Osteocyte (in vitro differentiated cells): Measurements from ENCODE around the gene FSTL4. TPM values are rescaled to one million over a fixed set of nuclear protein-coding genes. Genes with fewer than 3 reads are reported as not detected.
A peak's percentile ranks its signal among the peaks of the same experiment; 100 is the strongest.

Experiments
- DNase-seq: peaks from one replicate; pipeline ENCODE4 v3.0.0; 2021; ENCODE audit warnings: mixed read lengths; ENCODE audit not compliant: unreplicated experiment; ENCODE audit errors: extremely low spot score
- H3K27ac Mint-ChIP-seq: one replicate; pipeline ENCODE4 v1.8.0; 2021; ENCODE audit warnings: mild to moderate bottlenecking, mixed read lengths; ENCODE audit not compliant: unreplicated experiment
- H3K27me3 Mint-ChIP-seq: one replicate; pipeline ENCODE4 v1.8.0; 2021; ENCODE audit warnings: mixed read lengths; ENCODE audit not compliant: unreplicated experiment
- H3K36me3 Mint-ChIP-seq: one replicate; pipeline ENCODE4 v1.8.0; 2021; ENCODE audit warnings: mixed read lengths; ENCODE audit not compliant: unreplicated experiment
- H3K4me1 Mint-ChIP-seq: one replicate; pipeline ENCODE4 v1.8.0; 2021; ENCODE audit warnings: mixed read lengths; ENCODE audit not compliant: unreplicated experiment
- H3K4me3 Mint-ChIP-seq: one replicate; pipeline ENCODE4 v1.8.0; 2021; ENCODE audit warnings: mild to moderate bottlenecking, moderate library complexity, mixed read lengths; ENCODE audit not compliant: unreplicated experiment
- H3K9me3 Mint-ChIP-seq: one replicate; pipeline ENCODE4 v1.8.0; 2021; ENCODE audit warnings: mixed read lengths; ENCODE audit not compliant: unreplicated experiment
- total RNA-seq: library from RNA; stranded (reverse); gene quantifications from 2 replicates; pipeline ENCODE4 v1.2.1, GENCODE V29; 2021
- TF ChIP-seq, protein P1 (sequence below): fragments of 200-600 bp; sonication (generic); IDR thresholded peaks from 2 replicates; pipeline ENCODE4 v1.5.0; 2021; ENCODE audit warnings: antibody characterized with exemption, mild to moderate bottlenecking, moderate library complexity

Gene FSTL4
- total RNA-seq, 1 donor from 2014 or later: not detected

DNA sequence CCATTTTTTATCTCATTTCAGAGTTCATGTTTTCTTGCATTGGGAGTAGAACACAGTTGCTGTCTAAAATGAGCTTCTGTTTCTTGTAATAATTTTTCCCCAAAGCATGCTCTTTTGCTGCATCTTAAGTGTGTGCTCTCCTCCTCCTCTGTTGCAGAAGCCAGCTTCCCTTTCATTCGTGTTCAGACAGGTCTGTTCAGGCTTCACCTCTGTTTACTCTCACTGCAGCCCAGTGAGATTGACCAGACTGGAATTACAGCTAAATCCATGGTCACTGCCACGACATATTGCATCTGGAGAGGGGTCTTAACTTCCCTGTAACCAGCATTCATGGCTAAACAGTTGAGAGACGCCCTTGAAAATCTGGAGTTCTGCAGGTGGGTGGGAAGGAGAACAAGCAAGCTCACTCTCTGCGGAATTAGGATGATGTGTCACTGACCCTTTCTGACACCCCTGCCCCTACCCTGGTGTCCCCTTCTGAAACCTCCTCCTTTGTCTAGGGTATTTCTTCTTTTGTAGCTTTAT lies 223.2 kb downstream of the FSTL4 start:
- Mint-ChIP-seq H3K9me3 (no peaks in the 10 kb centered on the region), H3K27ac (no peak overlapping the region), H3K36me3 (no peaks in the 10 kb centered on the region), H3K4me3 (no peak overlapping the region), H3K4me1 (no peaks in the 10 kb centered on the region), H3K27me3 (peaks cover 28% of the 10 kb centered on the region)
- peak; percentile 46 for DNase-seq
- TF ChIP-seq, protein P1, sequence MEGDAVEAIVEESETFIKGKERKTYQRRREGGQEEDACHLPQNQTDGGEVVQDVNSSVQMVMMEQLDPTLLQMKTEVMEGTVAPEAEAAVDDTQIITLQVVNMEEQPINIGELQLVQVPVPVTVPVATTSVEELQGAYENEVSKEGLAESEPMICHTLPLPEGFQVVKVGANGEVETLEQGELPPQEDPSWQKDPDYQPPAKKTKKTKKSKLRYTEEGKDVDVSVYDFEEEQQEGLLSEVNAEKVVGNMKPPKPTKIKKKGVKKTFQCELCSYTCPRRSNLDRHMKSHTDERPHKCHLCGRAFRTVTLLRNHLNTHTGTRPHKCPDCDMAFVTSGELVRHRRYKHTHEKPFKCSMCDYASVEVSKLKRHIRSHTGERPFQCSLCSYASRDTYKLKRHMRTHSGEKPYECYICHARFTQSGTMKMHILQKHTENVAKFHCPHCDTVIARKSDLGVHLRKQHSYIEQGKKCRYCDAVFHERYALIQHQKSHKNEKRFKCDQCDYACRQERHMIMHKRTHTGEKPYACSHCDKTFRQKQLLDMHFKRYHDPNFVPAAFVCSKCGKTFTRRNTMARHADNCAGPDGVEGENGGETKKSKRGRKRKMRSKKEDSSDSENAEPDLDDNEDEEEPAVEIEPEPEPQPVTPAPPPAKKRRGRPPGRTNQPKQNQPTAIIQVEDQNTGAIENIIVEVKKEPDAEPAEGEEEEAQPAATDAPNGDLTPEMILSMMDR: no peak

DNA sequence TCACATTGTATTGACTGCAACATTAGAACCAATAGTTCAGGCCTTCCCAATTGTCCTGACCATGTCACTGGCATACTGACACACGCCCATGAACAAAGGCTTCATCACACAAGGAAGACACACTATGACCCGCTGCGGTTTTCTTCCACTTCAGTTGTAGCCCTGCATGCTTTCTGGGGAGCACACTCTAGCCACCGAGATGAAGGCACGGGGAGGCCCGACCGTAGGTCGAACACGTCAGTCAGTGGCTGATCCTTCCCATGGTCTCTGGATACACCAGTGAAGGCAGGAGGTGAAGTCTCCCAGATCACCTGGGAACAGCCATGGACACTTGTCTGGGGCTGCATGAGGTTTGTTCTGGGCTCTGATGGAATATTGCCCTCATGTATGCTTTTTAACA lies 224.7 kb downstream of the FSTL4 start:
- Mint-ChIP-seq H3K4me3 (no peak overlapping the region), H3K27ac (no peak overlapping the region), H3K36me3 (no peaks in the 10 kb centered on the region), H3K4me1 (no peaks in the 10 kb centered on the region), H3K9me3 (no peaks in the 10 kb centered on the region), H3K27me3 (peaks cover 34% of the 10 kb centered on the region)
- TF ChIP-seq, protein P1: no peak
- DNase-seq: peak; percentile 70

GRCh38 chr5:133387091-133387490 lies 225.2 kb downstream of the FSTL4 start:
- Mint-ChIP-seq H3K36me3 (no peaks in the 10 kb centered on the region), H3K27ac (no peak overlapping the region), H3K9me3 (no peaks in the 10 kb centered on the region), H3K27me3 (peaks cover 37% of the 10 kb centered on the region), H3K4me3 (no peak overlapping the region), H3K4me1 (no peaks in the 10 kb centered on the region)
- TF ChIP-seq, protein P1: no peak
- peak; percentile 46 for DNase-seq

DNA sequence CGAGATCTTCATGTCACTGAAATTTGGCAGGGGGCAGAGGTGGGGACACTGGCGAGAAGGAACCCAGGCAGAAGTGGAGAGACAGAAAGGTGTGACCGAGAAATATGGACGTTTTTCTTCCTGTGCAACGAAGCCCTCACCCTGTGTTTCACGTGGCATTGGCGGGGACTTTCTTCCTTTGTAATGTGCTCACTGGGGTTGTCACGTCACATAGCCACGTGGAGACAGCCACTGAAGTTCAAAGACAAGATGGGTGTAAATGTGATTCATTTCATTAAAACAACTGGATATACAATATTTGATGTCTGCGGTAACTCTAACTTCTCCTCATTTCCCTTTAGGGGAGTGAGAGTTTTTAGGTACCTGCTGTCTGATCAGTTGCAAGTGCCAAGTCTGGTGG lies 225.7 kb downstream of the FSTL4 start:
- Mint-ChIP-seq H3K27me3 (peaks cover 36% of the 10 kb centered on the region), H3K4me1 (no peaks in the 10 kb centered on the region), H3K36me3 (no peaks in the 10 kb centered on the region), H3K27ac (no peak overlapping the region), H3K4me3 (no peak overlapping the region), H3K9me3 (no peaks in the 10 kb centered on the region)
- TF ChIP-seq, protein P1: no peak
- DNase-seq: peak; percentile 34

GRCh38 chr5:133385346-133385745 lies 227.0 kb downstream of the FSTL4 start:
- Mint-ChIP-seq H3K27me3 (peaks cover 34% of the 10 kb centered on the region), H3K9me3 (no peaks in the 10 kb centered on the region), H3K36me3 (no peaks in the 10 kb centered on the region), H3K4me3 (no peak overlapping the region), H3K4me1 (no peaks in the 10 kb centered on the region), H3K27ac (no peak overlapping the region)
- DNase-seq: peak; percentile 68
- TF ChIP-seq, protein P1: no peak
